ENCODE results near the gene PNLDC1.

GRCh38 chr6:159797554-159797953 is 2.5 kb upstream of the PNLDC1 start:
- TF ChIP-seq, protein P1, sequence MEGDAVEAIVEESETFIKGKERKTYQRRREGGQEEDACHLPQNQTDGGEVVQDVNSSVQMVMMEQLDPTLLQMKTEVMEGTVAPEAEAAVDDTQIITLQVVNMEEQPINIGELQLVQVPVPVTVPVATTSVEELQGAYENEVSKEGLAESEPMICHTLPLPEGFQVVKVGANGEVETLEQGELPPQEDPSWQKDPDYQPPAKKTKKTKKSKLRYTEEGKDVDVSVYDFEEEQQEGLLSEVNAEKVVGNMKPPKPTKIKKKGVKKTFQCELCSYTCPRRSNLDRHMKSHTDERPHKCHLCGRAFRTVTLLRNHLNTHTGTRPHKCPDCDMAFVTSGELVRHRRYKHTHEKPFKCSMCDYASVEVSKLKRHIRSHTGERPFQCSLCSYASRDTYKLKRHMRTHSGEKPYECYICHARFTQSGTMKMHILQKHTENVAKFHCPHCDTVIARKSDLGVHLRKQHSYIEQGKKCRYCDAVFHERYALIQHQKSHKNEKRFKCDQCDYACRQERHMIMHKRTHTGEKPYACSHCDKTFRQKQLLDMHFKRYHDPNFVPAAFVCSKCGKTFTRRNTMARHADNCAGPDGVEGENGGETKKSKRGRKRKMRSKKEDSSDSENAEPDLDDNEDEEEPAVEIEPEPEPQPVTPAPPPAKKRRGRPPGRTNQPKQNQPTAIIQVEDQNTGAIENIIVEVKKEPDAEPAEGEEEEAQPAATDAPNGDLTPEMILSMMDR (conservative IDR thresholded peaks at IDR 0.05; ENCODE audit: low read depth, low read length): no peak
- TF ChIP-seq POLR2A (IDR thresholded peaks at IDR 0.05; ENCODE audit: low read depth, low read length): no peak
- TF ChIP-seq, protein P2, sequence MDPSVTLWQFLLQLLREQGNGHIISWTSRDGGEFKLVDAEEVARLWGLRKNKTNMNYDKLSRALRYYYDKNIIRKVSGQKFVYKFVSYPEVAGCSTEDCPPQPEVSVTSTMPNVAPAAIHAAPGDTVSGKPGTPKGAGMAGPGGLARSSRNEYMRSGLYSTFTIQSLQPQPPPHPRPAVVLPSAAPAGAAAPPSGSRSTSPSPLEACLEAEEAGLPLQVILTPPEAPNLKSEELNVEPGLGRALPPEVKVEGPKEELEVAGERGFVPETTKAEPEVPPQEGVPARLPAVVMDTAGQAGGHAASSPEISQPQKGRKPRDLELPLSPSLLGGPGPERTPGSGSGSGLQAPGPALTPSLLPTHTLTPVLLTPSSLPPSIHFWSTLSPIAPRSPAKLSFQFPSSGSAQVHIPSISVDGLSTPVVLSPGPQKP (IDR thresholded peaks at IDR 0.05; ENCODE audit: borderline replicate concordance, low read depth, low read length): no peak
- TF ChIP-seq RFX5 (IDR thresholded peaks at IDR 0.05; ENCODE audit: low read depth, low read length): no peak
- TF ChIP-seq MAFK (IDR thresholded peaks at IDR 0.05; ENCODE audit: low read depth, low read length): no peak
- no peak for TF ChIP-seq CEBPB (IDR thresholded peaks at IDR 0.05; ENCODE audit: low read depth, low read length)
- TF ChIP-seq CHD1 (IDR thresholded peaks at IDR 0.05; ENCODE audit: low read depth, low read length): no peak
- TF ChIP-seq MXI1 (IDR thresholded peaks at IDR 0.05; ENCODE audit: borderline replicate concordance, low read depth, low read length): no peak
- TF ChIP-seq MAZ (IDR thresholded peaks at IDR 0.05; ENCODE audit: borderline replicate concordance, low read depth, low read length): no peak
- no peak for TF ChIP-seq NFE2L2 (IDR thresholded peaks at IDR 0.05; ENCODE audit: low read depth, low read length)
- TF ChIP-seq, protein P3, sequence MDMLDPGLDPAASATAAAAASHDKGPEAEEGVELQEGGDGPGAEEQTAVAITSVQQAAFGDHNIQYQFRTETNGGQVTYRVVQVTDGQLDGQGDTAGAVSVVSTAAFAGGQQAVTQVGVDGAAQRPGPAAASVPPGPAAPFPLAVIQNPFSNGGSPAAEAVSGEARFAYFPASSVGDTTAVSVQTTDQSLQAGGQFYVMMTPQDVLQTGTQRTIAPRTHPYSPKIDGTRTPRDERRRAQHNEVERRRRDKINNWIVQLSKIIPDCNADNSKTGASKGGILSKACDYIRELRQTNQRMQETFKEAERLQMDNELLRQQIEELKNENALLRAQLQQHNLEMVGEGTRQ (IDR thresholded peaks at IDR 0.05; ENCODE audit: low read depth, low read length): no peak
